IMR-90 (cell line): ENCODE results near the gene KDSR. TPM values are rescaled to one million over a fixed set of nuclear protein-coding genes. Genes with fewer than 3 reads are reported as not detected.

Source experiments
- ATAC-seq: fragments of 200-7000 bp; cut with Tn5 transposase; 2 replicates; pipeline ENCODE4 v1.9.1; 2020; ENCODE audit warnings: low read depth, mild to moderate bottlenecking, moderate library complexity
- BruUV-seq: library from RNA; stranded (reverse); fragments of 400-500 nt; replicated peaks from 2 replicates; lab custom pipeline; 2021; lab: Mats Ljungman, UMichigan
- CTCF ChIA-PET: fragments of 300-600 bp; formaldehyde crosslinking; extraction: SDS; loops from one replicate; lab custom pipeline; 2021; ENCODE audit warnings: antibody characterized with exemption; lab: Yijun Ruan, JAX
- POLR2A ChIA-PET: fragments of 300-600 bp; sonication (Branson Sonifier 250); formaldehyde crosslinking; loops from one replicate; lab custom pipeline; 2022; ENCODE audit warnings: antibody characterized with exemption; ENCODE audit not compliant: unreplicated experiment; lab: Charles Lee
- DNase-seq: peaks from one replicate; pipeline ENCODE4 v3.0.0; 2013
- H2AFZ ChIP-seq: replicated peaks from 2 replicates; pipeline ENCODE3; 2013; ENCODE audit warnings: low read length, mild to moderate bottlenecking; ENCODE audit not compliant: poor library complexity
- H2AK5ac ChIP-seq: 2 replicates; pipeline ENCODE4 v1.6.1; 2013; ENCODE audit warnings: low read depth, low read length, inconsistent platforms
- H2AK9ac ChIP-seq: replicated peaks from 2 replicates; pipeline ENCODE3; 2013; ENCODE audit warnings: mild to moderate bottlenecking, low read depth, low read length, moderate library complexity; ENCODE audit not compliant: poor library complexity
- H2BK120ac ChIP-seq: 2 replicates; pipeline ENCODE4 v1.6.1; 2013; ENCODE audit warnings: low read depth, low read length, inconsistent platforms
- H2BK15ac ChIP-seq: 3 replicates; pipeline ENCODE4 v1.6.1; 2013; ENCODE audit warnings: low read depth, low read length, inconsistent platforms
- H2BK20ac ChIP-seq: 2 replicates; pipeline ENCODE4 v1.6.1; 2013; ENCODE audit warnings: low read depth, mild to moderate bottlenecking, inconsistent platforms, low read length, moderate library complexity
- H2BK5ac ChIP-seq: 2 replicates; pipeline ENCODE4 v1.6.1; 2013; ENCODE audit warnings: mild to moderate bottlenecking, low read depth, low read length, inconsistent platforms; ENCODE audit not compliant: poor library complexity, severe bottlenecking
- H3K14ac ChIP-seq: replicated peaks from 2 replicates; pipeline ENCODE4 v1.6.1; 2013; ENCODE audit warnings: low read depth, low read length, inconsistent platforms
- H3K18ac ChIP-seq: 2 replicates; pipeline ENCODE4 v1.6.1; 2013; ENCODE audit warnings: low read depth, low read length, control low read depth
- H3K23ac ChIP-seq: 2 replicates; pipeline ENCODE4 v1.6.1; 2013; ENCODE audit warnings: low read depth, low read length, inconsistent platforms
- H3K27ac ChIP-seq: 2 replicates; pipeline ENCODE4 v1.5.1; 2013; ENCODE audit warnings: mild to moderate bottlenecking, control low read depth, low read length; ENCODE audit not compliant: insufficient read depth
- H3K27me3 ChIP-seq: 2 replicates; pipeline ENCODE4 v1.6.1; 2013; ENCODE audit warnings: low read length; ENCODE audit not compliant: control insufficient read depth, insufficient read depth
- H3K36me3 ChIP-seq: 2 replicates; pipeline ENCODE4 v1.6.1; 2013; ENCODE audit warnings: low read length, mixed read lengths; ENCODE audit not compliant: control insufficient read depth, insufficient read depth
- H3K4ac ChIP-seq: 2 replicates; pipeline ENCODE4 v1.6.1; 2013; ENCODE audit warnings: low read depth, low read length, inconsistent platforms
- H3K4me1 ChIP-seq: 2 replicates; pipeline ENCODE4 v1.6.1; 2013; ENCODE audit warnings: low read length, mixed read lengths; ENCODE audit not compliant: control insufficient read depth, insufficient read depth
- H3K4me2 ChIP-seq: 2 replicates; pipeline ENCODE4 v1.6.1; 2013; ENCODE audit warnings: low read depth, mild to moderate bottlenecking, control low read depth, low read length, moderate library complexity
- H3K4me3 ChIP-seq: 2 replicates; pipeline ENCODE4 v1.5.1; 2013; ENCODE audit warnings: low read depth, mild to moderate bottlenecking, control low read depth, low read length, moderate library complexity; ENCODE audit not compliant: insufficient read depth
- H3K56ac ChIP-seq: 2 replicates; pipeline ENCODE4 v1.6.1; 2013; ENCODE audit warnings: low read length, inconsistent platforms; ENCODE audit not compliant: insufficient read depth; ENCODE audit errors: extremely low read depth
- H3K79me1 ChIP-seq, 2 experiments: 2 replicates each; pipeline ENCODE4 v1.6.1; 2013; ENCODE audit warnings: low read length in 2 of 2, inconsistent platforms in 1 of 2, low read depth in 1 of 2
- H3K9ac ChIP-seq: 2 replicates; pipeline ENCODE4 v1.6.1; 2013; ENCODE audit warnings: low read depth, low read length, control low read depth
- H3K9me1 ChIP-seq: 2 replicates; pipeline ENCODE4 v1.6.1; 2013; ENCODE audit warnings: low read length, inconsistent platforms; ENCODE audit not compliant: insufficient read depth
- H3K9me3 ChIP-seq: 2 replicates; pipeline ENCODE4 v1.6.1; 2013; ENCODE audit warnings: low read length; ENCODE audit not compliant: control insufficient read depth, insufficient read depth
- H4K20me1 ChIP-seq: 2 replicates; pipeline ENCODE4 v1.6.1; 2013; ENCODE audit warnings: low read length, inconsistent platforms; ENCODE audit not compliant: insufficient read depth
- H4K5ac ChIP-seq: 2 replicates; pipeline ENCODE4 v1.6.1; 2013; ENCODE audit warnings: mild to moderate bottlenecking, low read depth, low read length, control low read depth
- H4K8ac ChIP-seq, 2 experiments: 2 replicates each; pipeline ENCODE4 v1.6.1; 2013; ENCODE audit warnings: low read depth in 2 of 2, low read length in 2 of 2, control low read depth in 1 of 2, inconsistent platforms in 1 of 2
- H4K91ac ChIP-seq: 2 replicates; pipeline ENCODE4 v1.6.1; 2013; ENCODE audit warnings: low read depth, low read length, inconsistent platforms; ENCODE audit not compliant: insufficient read depth
- CEBPB ChIP-seq: IDR thresholded peaks from 2 replicates; pipeline ENCODE4 v1.6.1; 2012; ENCODE audit warnings: low read depth, low read length, improper control_type of control experiment
- MAZ ChIP-seq: IDR thresholded peaks from 2 replicates; pipeline ENCODE4 v1.6.1; 2012; ENCODE audit warnings: low read depth, mild to moderate bottlenecking, low read length, improper control_type of control experiment, moderate library complexity, borderline replicate concordance
- NFE2L2 ChIP-seq: fragments of 150-350 bp; IDR thresholded peaks from 2 replicates; pipeline ENCODE4 v1.6.1; 2016; ENCODE audit warnings: low read depth, mild to moderate bottlenecking, low read length
- RFX5 ChIP-seq: IDR thresholded peaks from 2 replicates; pipeline ENCODE4 v1.8.0; 2012; ENCODE audit warnings: low read depth, mild to moderate bottlenecking, low read length, moderate library complexity
- SMC3 ChIP-seq: fragments of 150-350 bp; IDR thresholded peaks from 2 replicates; pipeline ENCODE4 v1.6.1; 2016; ENCODE audit warnings: low read depth, mild to moderate bottlenecking, antibody characterized with exemption, low read length, moderate library complexity
- WGBS, 2 experiments: methylation state at CpG; one replicate each; pipeline versions ENCODE4 v1.1.5 to v1.1.7; 2013; ENCODE audit warnings: missing lambda C conversion rate in 2 of 2; ENCODE audit not compliant: insufficient read length in 1 of 2; ENCODE audit errors: extremely low coverage in 2 of 2; 5-methylcytosine and 5-hydroxymethylcytosine counted together
- dilution Hi-C: fragments of 300-500 bp; cut with HindIII; formaldehyde crosslinking; loops from one replicate; pipeline ENCODE4 v1.14.3; 2018; ENCODE audit warnings: low sequenced_read_pairs; ENCODE audit not compliant: unreplicated experiment
- in situ Hi-C: fragments of 300-500 bp; cut with MboI; formaldehyde crosslinking; loops from 3 replicates; pipeline ENCODE4 v1.14.3; 2019; ENCODE audit warnings: low sequenced_read_pairs, inconsistent platforms, mixed read lengths
- intact Hi-C: fragments of 100-400 bp; cut with micrococcal nuclease; formaldehyde crosslinking; loops from 2 replicates; pipeline ENCODE4 v1.10.0; 2022
- polyA plus RNA-seq, 3 experiments: library from polyadenylated mRNA; depleted of rRNA; stranded (reverse); fragments of >200 nt; gene quantifications; 2 replicates each; pipeline ENCODE4 v1.2.3, GENCODE V29; 2012; ENCODE audit warnings: low replicate concordance in 1 of 3
- total RNA-seq: library from RNA; depleted of rRNA; stranded (reverse); fragments of >200 nt; gene quantifications from 2 replicates; pipeline ENCODE4 v1.2.3, GENCODE V29; 2012

Gene KDSR
- total and polyA plus RNA-seq, 2 of the 4 experiments (the other 2 are of a cell fraction): 21.5 to 21.9 TPM

- H3K9ac ChIP-seq: no peak overlapping the region
- no peaks in the 10 kb centered on the region for H3K27me3 ChIP-seq
- no peaks in the 10 kb centered on the region; the same call in 1 of the 2 replicates for H3K4me1 ChIP-seq
- DNase-seq: no peak
- H3K4me3 ChIP-seq: no peak overlapping the region
- H3K27ac ChIP-seq: no peak overlapping the region
- ChIA-PET CTCF (no interaction called here), POLR2A (no interaction called here)
- H3K4me2 ChIP-seq: no peak overlapping the region
- no peak overlapping the region for H2AK5ac ChIP-seq
- H3K79me1 ChIP-seq: no peaks in the 10 kb centered on the region
- dilution Hi-C loops: no loop called here
- no peak overlapping the region for H4K8ac ChIP-seq
- no peak overlapping the region for H3K23ac ChIP-seq
- H4K5ac ChIP-seq: no peak overlapping the region
- no peak for TF ChIP-seq CEBPB
- TF ChIP-seq SMC3: no peak
- no peak for TF ChIP-seq MAZ
- no peak for TF ChIP-seq NFE2L2
- TF ChIP-seq RFX5: no peak
- H2AK9ac ChIP-seq: no peak overlapping the region
- in situ Hi-C loops: no loop called here
- no peak overlapping the region for H2BK120ac ChIP-seq
- no peak overlapping the region for H3K4ac ChIP-seq
- WGBS, 2 experiments: no CpG with 5 or more reads among the region's 4 CpGs
- H3K56ac ChIP-seq: no peak overlapping the region
- H2BK5ac ChIP-seq: no peak overlapping the region
- BruUV-seq: no TSS peak
- H3K36me3 ChIP-seq: no peaks in the 10 kb centered on the region
- H2BK20ac ChIP-seq: no peak overlapping the region
- H3K9me1 ChIP-seq: no peaks in the 10 kb centered on the region; the same call in 1 of the 2 replicates
- H2AFZ ChIP-seq: no peak overlapping the region
- H3K9me3 ChIP-seq: no peaks in the 10 kb centered on the region
- H2BK15ac ChIP-seq: no peak overlapping the region
- ATAC-seq: no peak
- H4K20me1 ChIP-seq: no peaks in the 10 kb centered on the region
- no peak overlapping the region for H3K18ac ChIP-seq
- H4K91ac ChIP-seq: no peak overlapping the region
- H3K14ac ChIP-seq: no peak overlapping the region
- intact Hi-C loops: no loop called here
These were observed 64.8 kb downstream of the KDSR start for GRCh38 chr18:63302220-63302619.
